Heart left ventricle (tissue), 16 donors: Measurements from ENCODE around the gene JOSD1. TPM values are rescaled to one million over a fixed set of nuclear protein-coding genes. Genes with fewer than 3 reads are reported as not detected.

Experiments used
- ATAC-seq, 4 donors: fragments of 200-7000 bp; cut with Tn5 transposase; one replicate each; pipeline ENCODE4 v1.9.1; 2020 to 2022; ENCODE audit warnings: moderate library complexity in 4 of 4, mild to moderate bottlenecking in 3 of 4, moderate number of reproducible peaks in 1 of 4
- DNase-seq, 5 donors: peaks; one replicate each; pipeline ENCODE4 v3.0.0-alpha.2; 2020
- H3K27ac ChIP-seq, 12 donors: fragments of 200-600 bp; sonication (generic) in 4 of 12; one replicate each; pipeline versions ENCODE4 v1.5.0 to v1.8.0; 2016 to 2022; ENCODE audit warnings: mild to moderate bottlenecking in 2 of 12
- H3K27me3 ChIP-seq, 9 donors: fragments of 200-600 bp; sonication (generic) in 2 of 9; one replicate each; pipeline versions ENCODE4 v1.5.1 to v1.8.0; 2016 to 2022; ENCODE audit warnings: mild to moderate bottlenecking in 3 of 9
- H3K36me3 ChIP-seq, 9 donors: fragments of 200-600 bp; sonication (generic) in 2 of 9; one replicate each; pipeline versions ENCODE4 v1.5.0 to v1.8.0; 2018 to 2022; ENCODE audit warnings: mild to moderate bottlenecking in 2 of 9
- H3K4me1 ChIP-seq, 12 donors: fragments of 200-600 bp; sonication (generic) in 4 of 12; one replicate each; pipeline versions ENCODE4 v1.5.0 to v1.8.0; 2016 to 2022; ENCODE audit warnings: mild to moderate bottlenecking in 3 of 12
- H3K4me3 ChIP-seq, 12 donors: fragments of 200-600 bp; sonication (generic) in 4 of 12; one replicate each; pipeline versions ENCODE4 v1.5.0 to v1.8.0; 2017 to 2022; ENCODE audit warnings: mild to moderate bottlenecking in 9 of 12, moderate library complexity in 4 of 12
- H3K9me3 ChIP-seq, 12 donors: fragments of 200-600 bp; sonication (generic) in 4 of 12; one replicate each; pipeline versions ENCODE4 v1.5.0 to v1.8.0; 2016 to 2022; ENCODE audit warnings: mild to moderate bottlenecking in 1 of 12
- POLR2A ChIP-seq, 2 donors: fragments of 450-650 bp; IDR thresholded peaks; one replicate each; pipeline ENCODE4 v1.6.1; 2017; ENCODE audit warnings: antibody characterized with exemption in 2 of 2, mild to moderate bottlenecking in 2 of 2, moderate library complexity in 2 of 2
- WGBS, 4 donors: extraction: QIAGEN DNeasy Blood & Tissue Kit in 2 of 4; methylation state at CpG; one replicate each; pipeline versions ENCODE4 v1.1.5 to v1.1.7; 2013 to 2018; 5-methylcytosine and 5-hydroxymethylcytosine counted together
- intact Hi-C, 10 donors: fragments of 100-400 bp; cut with DNase I; formaldehyde crosslinking; loops; one replicate each; pipeline versions ENCODE4 v1.11.1 to v1.14.2; 2022
- polyA plus RNA-seq, 2 donors: library from polyadenylated mRNA; stranded (reverse); fragments of 200-250 nt; gene quantifications; one replicate each; pipeline ENCODE4 v1.2.3, GENCODE V29; 2013
- total RNA-seq, 9 donors: library from RNA; depleted of rRNA in 2 of 9; stranded (reverse); fragments of >200 nt in 2 of 9; fragmentation: NEBNext Ultra II Directional in 3 of 9; extraction: Animal tissue kit (Norgen Biotek cat#: 25700) in 3 of 9; gene quantifications; one replicate each; pipeline versions ENCODE4 v1.1.0 to v1.2.4, GENCODE V29; 2016 to 2023
- TF ChIP-seq, protein P1 (sequence below), 12 donors: fragments of 200-600 bp; sonication (generic) in 4 of 12; IDR thresholded peaks; one replicate each; pipeline versions ENCODE4 v1.5.0 to v1.8.0; 2018 to 2022; ENCODE audit warnings: antibody characterized with exemption in 12 of 12, mild to moderate bottlenecking in 5 of 12
- donor health status: ischemic (EF 13 %, LVEDD 7.1; RV severe dilation, severe dysfunction).
- donor health status: healthy with polysubstance abuse.
- donor health status: DM: no; HTN: yes; CAD: no.
- donor health status: DM: no; HTN: no; CAD: no.
- donor health status: ischemic (EF 25% LVEDD 6.9; RV normal size, moderate dysfunction).
- donor health status: ischemic (EF 25% LVEDD 5.7; RV mildly dilated, moderate dysfunction).
- donor health status: healthy.
- donor health status: DM: yes; HTN: yes; CAD: no.
- donor health status: ischemic (EF 35%, LVEDD 5.7; RV mildly dilated, moderate dysfunction).
- donor health status: nonischemic (EF 11% LVEDD 7.7; RV severe dilation, severe dysfunction).
- donor health status: DM: yes; HTN: yes; CAD: no.
- donor health status: PGD.
- donor health status: ischemic (EF 29% LVEDD 5.4; RV normal size, mild dysfunction).
- donor health status: nonischemic (EF 23%, LVEDD 6.1; RV moderate dilation, normal function).

The JOSD1 gene
- total and polyA plus RNA-seq, 11 donors: 7.8 to 34.0 (median 22.8) TPM

DNA sequence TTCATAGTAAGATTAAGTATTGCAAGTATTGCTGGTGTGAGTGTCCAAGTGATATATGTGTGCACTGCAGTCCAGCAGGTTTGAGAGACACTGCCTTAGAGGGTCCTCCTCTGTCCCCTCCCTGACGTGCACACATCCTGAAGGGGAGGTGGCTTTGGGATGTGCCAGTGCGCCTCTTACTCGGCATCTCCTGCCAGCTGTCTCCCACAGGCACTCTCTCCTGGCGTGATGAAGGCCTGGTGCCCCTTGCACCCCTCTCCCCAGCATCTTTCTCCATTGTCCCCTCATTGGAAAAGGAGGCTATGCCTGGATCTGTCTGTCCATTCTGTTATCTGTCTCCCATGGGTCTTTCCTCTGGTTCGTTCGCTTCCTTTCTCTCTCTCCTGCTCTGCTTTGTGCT, 29.2 kb upstream of the JOSD1 start:
- intact Hi-C loops: no loop called here
- WGBS, 4 donors: 87 to 90% (median 89%) methylated on average over 6 of the region's 6 CpGs
- no peak for DNase-seq
- Histone ChIP-seq H3K36me3 (peaks cover 0 to 99% (median 74%) of the 10 kb centered on the region in 9 donors), H3K27ac (no peak overlapping the region), H3K4me3 (no peak overlapping the region), H3K4me1 (peaks cover 0 to 41% (median 27%) of the 10 kb centered on the region in 12 donors), H3K9me3 (no peaks in the 10 kb centered on the region), H3K27me3 (no peaks in the 10 kb centered on the region)
- no peak for ATAC-seq
- TF ChIP-seq, protein P1, sequence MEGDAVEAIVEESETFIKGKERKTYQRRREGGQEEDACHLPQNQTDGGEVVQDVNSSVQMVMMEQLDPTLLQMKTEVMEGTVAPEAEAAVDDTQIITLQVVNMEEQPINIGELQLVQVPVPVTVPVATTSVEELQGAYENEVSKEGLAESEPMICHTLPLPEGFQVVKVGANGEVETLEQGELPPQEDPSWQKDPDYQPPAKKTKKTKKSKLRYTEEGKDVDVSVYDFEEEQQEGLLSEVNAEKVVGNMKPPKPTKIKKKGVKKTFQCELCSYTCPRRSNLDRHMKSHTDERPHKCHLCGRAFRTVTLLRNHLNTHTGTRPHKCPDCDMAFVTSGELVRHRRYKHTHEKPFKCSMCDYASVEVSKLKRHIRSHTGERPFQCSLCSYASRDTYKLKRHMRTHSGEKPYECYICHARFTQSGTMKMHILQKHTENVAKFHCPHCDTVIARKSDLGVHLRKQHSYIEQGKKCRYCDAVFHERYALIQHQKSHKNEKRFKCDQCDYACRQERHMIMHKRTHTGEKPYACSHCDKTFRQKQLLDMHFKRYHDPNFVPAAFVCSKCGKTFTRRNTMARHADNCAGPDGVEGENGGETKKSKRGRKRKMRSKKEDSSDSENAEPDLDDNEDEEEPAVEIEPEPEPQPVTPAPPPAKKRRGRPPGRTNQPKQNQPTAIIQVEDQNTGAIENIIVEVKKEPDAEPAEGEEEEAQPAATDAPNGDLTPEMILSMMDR (IDR thresholded peaks at IDR 0.05): no peak
- TF ChIP-seq POLR2A (IDR thresholded peaks at IDR 0.05): no peak

DNA sequence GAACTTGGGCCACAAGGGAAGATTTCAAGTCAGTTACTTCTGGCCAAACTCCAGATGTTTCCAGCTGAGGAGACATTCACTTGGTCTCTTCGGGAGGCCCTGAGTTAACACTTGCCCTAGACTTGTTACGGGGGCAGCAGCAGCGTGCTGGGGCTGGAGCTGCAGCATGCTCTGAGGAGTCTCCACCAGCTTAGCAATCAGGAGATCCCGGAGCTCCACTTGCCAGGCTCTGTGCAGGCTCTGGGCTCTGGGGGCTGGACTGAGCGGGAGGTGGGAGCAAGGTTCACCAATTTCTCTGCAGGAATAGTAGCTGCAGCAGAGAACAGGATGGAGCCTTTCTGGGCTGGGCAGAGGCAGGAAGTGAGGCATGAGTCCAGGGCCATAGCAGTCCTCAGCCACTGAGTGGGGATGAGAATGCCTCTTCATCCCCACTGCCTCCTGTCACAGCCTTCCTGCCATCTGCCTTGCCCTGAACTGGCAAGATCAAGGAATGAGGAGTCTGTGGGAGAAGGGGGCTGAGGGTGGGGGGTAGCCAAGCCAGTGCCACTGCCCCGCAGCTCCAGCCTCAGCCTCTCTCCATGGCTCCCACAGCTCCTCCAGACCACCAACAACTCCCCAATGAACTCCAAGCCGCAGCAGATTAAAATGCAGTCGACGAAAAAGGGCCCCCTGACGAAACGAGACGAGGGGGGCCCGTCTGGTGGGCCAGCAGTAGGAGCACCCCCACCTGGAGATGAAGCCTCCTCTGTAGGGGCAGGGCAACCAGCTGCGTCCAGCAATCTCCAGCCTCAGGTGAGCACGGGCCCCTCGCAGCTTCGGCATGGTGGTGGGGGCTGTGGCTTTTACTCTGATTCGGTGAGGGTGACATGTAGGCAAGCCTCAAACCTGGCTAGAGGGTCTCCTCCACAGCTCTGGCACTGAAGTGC, 28.4 kb upstream of the JOSD1 start:
- Histone ChIP-seq H3K36me3 (peaks cover 0 to 99% (median 82%) of the 10 kb centered on the region in 9 donors), H3K9me3 (no peaks in the 10 kb centered on the region), H3K27ac (no peak overlapping the region), H3K4me1 (peaks cover 0 to 34% (median 21%) of the 10 kb centered on the region in 12 donors), H3K27me3 (no peaks in the 10 kb centered on the region), H3K4me3 (no peak overlapping the region)
- no peak for ATAC-seq
- intact Hi-C loops: no loop called here
- no peak for TF ChIP-seq POLR2A (IDR thresholded peaks at IDR 0.05)
- TF ChIP-seq, protein P1 (IDR thresholded peaks at IDR 0.05): no peak
- 85 to 92% (median 89%) methylated on average over 12 to 18 of the region's 18 CpGs for WGBS, 4 donors
- no peak for DNase-seq

DNA sequence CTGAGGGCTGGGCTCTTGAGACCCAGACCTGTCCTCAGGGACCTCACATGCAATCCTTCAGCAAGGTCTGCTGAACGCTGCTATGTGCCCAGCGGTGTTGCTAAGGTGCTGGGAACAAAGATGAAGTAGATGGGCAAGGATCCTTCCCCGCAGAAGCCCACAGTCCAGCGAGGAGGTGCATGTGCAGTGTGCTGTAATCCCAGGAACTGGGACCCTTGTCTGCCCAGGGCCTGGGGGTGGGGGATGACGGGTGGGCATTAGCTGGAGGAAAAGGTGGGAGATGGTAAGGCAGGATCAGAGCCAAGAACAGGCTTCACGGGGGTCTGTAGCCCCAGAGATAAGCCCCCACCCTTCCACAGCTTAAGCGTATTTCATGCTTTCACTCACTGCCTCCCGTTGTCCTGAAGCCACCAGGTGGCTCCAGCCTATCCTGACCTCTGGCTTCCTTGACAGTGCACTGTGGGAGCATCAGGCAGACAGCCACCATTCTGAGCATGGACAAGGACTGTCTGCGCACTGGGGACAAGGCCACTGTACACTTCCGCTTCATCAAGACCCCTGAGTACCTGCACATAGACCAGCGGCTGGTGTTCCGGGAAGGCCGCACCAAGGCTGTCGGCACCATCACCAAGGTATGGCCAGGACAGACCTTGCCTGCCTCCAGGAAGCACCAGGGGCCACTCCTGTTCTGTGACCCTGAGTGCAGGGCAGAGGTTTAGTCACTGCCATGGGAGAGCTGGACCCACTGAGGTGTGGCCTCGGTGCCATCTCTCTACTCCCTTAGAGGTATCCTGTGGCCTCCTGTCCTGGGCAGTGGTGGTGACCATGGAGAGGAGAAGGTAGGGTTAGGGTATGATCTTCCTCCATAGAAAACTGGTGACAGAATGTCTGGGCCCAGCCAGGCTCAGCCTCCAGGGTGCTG, 27.0 kb upstream of the JOSD1 start:
- DNase-seq: peak in 1 of 5 donors; percentile 12
- peaks cover 0 to 99% (median 95%) of the 10 kb centered on the region in 9 donors for H3K36me3 ChIP-seq
- WGBS, 4 donors: 93 to 95% (median 94%) methylated on average over 12 to 15 of the region's 15 CpGs
- no peaks in the 10 kb centered on the region for H3K9me3 ChIP-seq
- H3K4me3 ChIP-seq: no peak overlapping the region
- ATAC-seq: no peak
- H3K27ac ChIP-seq: peak overlapping the region in 1 of 12 donors; percentile 23
- H3K27me3 ChIP-seq: no peaks in the 10 kb centered on the region
- TF ChIP-seq, protein P1 (IDR thresholded peaks at IDR 0.05): no peak
- no peak for TF ChIP-seq POLR2A (IDR thresholded peaks at IDR 0.05)
- H3K4me1 ChIP-seq: peaks cover 0 to 20% (median 9%) of the 10 kb centered on the region in 12 donors
- intact Hi-C loops: no loop called here
